ENCODE measurements around the gene HIVEP1.

DNA sequence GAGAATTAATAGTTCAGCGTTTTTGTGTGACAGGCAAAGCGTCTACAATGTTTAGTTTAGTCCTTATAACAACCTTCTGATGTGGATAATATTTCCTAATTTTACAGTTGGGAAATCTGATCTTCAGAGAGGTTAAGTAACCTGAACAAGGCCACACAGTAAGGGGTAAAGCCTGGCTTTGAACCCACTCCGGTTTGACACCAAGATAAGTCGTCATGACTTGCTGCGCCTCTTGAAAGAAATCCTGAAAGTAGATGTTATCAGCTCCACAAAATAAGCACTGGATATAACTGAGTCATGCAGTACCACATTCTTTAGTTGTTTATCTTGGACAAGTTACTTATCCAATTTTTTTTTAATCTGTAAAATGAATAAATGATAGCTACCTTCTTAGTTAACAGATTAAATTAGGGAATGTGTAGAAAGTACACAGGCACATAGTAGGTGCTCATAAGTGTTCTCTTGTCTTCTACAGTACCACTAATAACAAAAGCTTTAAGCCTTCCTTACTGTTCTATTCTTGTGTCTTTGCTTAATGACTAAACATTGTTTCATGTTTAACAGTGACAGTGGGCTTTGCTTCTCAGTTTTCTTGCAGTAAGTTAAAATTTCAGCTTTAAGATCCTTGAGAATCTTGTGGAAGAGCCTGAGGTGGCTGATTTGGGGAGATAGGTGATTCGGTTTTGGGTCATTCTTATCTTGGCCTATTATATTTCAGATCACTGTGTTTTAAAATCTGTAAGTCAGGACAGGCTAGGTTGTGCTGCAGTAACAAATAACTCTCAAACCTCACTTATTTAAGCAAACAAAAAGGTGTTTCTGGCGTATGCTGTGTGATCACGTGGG is 2.1 kb downstream of the HIVEP1 start:
- TF ChIP-seq, protein P1, sequence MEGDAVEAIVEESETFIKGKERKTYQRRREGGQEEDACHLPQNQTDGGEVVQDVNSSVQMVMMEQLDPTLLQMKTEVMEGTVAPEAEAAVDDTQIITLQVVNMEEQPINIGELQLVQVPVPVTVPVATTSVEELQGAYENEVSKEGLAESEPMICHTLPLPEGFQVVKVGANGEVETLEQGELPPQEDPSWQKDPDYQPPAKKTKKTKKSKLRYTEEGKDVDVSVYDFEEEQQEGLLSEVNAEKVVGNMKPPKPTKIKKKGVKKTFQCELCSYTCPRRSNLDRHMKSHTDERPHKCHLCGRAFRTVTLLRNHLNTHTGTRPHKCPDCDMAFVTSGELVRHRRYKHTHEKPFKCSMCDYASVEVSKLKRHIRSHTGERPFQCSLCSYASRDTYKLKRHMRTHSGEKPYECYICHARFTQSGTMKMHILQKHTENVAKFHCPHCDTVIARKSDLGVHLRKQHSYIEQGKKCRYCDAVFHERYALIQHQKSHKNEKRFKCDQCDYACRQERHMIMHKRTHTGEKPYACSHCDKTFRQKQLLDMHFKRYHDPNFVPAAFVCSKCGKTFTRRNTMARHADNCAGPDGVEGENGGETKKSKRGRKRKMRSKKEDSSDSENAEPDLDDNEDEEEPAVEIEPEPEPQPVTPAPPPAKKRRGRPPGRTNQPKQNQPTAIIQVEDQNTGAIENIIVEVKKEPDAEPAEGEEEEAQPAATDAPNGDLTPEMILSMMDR (conservative IDR thresholded peaks at IDR 0.05; ENCODE audit: low read length), result no peak
- no peak for TF ChIP-seq EZH2phosphoT487 (IDR thresholded peaks at IDR 0.05; ENCODE audit: borderline replicate concordance, low read depth, low read length)
